ENCODE results near the gene STRN.
"Not testable (repeated sequence)": the region's sequence is repeated elsewhere in the genome, so short reads cannot be mapped to it uniquely, and the experiment has no call there.

STRN gene, protein sequence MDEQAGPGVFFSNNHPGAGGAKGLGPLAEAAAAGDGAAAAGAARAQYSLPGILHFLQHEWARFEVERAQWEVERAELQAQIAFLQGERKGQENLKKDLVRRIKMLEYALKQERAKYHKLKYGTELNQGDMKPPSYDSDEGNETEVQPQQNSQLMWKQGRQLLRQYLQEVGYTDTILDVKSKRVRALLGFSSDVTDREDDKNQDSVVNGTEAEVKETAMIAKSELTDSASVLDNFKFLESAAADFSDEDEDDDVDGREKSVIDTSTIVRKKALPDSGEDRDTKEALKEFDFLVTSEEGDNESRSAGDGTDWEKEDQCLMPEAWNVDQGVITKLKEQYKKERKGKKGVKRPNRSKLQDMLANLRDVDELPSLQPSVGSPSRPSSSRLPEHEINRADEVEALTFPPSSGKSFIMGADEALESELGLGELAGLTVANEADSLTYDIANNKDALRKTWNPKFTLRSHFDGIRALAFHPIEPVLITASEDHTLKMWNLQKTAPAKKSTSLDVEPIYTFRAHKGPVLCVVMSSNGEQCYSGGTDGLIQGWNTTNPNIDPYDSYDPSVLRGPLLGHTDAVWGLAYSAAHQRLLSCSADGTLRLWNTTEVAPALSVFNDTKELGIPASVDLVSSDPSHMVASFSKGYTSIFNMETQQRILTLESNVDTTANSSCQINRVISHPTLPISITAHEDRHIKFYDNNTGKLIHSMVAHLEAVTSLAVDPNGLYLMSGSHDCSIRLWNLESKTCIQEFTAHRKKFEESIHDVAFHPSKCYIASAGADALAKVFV

DNA sequence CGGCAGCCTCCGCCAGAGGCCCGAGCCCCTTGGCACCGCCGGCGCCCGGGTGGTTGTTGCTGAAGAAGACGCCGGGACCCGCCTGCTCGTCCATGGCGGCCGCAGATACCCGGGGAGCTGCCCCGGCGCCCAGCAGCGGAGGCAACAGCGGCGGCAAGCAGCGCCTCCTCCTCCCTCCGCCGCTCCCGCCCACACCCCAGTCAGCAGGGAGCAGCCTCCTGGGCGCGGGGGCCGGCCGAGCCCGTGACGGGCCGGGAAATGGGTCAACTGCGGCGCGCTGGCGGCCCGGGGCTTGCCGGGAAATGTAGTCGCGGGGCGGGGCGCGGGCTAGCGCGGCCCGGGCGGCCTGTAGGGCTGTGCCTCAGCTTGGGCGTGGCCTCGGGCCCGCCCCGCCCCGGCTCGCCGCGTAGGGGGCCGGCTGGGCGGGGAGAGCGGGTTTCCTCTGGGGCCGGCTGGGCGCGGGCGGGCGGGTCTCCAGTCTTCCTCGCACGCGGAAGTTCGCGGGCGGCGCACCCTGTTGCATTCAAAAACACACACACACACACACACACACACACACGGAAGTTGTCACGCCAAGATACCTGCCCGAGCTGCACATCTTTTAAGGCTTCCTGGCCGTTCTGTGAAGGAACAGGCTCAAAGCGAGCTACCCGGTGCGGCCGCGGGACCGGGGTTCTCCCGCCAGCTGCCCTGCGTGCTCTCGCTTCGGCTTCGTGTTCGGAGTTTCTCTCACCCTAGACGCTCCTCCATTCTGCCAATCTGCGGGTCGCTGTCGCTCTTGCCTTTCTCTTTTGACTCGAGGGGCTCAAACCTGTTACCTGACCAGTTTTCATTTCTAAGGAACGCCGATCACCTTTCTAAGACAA is at the start of gene STRN:
Gene STRN (minus strand): TSS at position 167 of the 866 bp plus-strand sequence. CDS start 73 bp downstream, at position 94.
- peak; percentile 98 for DNase-seq

DNA sequence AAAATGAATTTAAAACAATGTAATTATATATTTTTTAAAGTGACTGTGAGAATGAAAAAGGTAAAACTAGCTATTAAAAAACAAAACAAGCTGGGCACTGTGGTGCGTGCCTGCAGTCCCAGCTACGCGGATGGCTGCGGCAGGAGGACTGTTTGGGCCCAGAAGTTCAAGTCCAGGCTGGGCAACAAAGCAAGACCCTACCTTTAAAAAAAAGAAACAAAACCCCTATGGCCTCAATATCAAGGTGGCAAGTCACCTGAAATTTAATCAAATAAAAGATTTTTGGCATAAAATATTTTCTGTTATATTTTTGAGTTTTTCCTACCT is 46.9 kb upstream of the STRN start:
- no peak for DNase-seq

DNA sequence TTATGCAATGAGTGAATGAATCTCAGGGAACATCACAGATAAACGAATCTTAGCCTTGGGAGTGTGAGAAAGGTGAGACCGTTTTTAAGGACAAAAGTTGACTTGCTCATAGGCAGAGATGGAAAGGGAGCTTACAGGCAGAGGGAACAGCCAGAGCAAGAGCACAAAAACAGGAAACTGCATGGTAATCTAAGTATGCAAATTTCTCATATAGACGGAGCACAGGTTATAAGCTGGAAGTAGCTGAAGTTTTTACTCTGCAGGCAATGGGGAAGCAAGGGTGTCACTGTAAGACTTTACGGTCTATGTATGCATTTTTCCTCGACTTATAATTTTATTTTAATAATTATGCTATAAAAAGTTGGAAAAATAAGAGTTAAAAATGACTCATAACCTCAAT is 44.8 kb upstream of the STRN start:
- no peak for DNase-seq

DNA sequence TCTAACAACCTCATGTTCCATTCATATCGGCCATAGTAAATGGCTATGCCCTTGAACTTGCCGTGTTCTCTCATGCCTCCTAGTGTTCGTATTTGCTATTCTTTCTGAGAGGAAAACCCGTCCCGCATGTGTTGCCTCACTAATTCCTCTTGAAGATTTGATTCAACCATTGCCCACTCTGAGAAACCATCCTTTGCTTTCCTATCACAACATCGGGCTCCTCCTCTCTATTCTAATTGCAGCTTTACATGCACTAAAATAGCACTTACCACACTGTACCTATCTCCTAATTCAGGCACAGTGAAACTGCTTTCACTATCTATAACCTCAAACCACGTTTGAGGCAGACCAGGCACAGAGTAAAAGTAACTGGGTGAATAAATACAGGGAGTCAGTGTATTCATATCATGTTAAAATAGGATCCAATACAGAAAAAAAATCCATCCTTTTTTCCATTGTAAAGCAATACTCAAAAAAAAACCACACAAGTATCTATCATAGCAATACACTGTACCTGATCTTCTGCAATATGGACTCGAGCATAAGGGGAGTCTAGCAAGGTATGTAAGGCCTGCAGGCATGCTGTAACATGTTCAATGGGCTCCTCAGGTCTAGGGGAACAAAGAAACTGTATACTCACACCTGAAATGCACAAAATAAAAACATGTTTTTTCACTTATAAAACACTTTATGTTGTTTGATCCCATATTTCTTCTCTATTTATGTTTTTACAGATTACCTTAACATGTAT is 39.0 kb upstream of the STRN start:
- DNase-seq, result no peak

DNA sequence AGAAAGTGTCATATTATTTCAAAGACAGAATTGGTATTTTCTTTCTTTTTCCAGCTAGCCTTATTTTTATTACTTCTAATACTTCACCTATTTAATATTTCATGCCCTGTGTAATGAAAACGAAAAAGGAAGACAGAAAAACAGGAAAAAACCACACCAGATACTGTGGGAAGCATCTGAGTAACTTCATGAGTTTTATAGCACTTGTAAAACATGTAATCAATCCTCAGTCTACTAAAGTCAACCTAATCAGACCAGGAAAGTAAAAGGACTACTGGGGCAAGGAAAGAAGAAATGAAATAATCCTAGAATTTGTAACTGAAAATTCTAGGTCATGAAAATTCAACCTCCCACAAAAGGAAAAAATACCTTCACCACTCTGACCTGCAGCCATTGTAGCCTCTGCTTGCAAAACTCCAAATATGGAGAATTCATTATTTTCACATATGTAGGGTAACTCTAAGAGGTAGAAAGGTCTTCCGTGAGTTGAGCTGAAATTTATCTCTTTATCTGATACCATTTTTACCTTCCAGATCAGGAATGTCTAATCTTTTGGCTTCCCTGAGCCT is 34.7 kb upstream of the STRN start:
- no peak for DNase-seq

DNA sequence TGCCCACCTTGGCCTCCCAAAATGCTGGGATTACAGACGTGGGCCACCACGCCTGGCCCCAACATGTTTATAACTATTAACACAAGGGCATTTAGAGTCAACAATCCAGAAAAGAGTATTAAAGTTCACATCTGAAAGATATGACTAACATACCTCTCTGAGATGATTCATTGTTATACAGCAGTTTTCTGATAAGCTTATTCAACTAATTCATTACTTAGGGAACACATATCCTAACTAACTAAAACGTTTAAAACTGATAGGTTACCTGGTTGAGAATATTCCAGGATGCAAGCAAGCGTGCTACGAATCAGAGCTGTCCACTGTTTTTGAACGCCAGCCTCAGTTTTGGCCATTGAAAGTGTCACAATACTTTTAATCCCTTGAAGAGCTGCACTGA is 34.0 kb upstream of the STRN start:
- DNase-seq, result no peak

DNA sequence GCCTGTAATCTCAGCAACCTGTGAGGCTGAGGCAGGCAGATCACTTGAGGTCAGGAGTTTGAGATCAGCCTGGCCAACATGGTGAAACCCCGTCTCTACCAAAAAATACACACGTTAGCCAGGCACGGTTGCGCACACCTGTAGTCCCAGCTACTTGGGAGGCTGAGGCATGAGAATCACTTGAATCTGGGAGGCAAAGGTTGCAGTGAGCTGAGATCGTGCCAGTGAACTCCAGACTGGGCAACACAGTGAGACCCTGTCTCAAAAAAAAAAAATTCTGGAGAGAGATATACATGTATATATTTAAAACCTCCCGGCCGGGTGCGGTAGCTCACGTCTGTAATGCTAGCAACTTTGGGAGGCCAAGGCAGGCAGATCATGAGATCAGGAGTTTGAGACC is 33.1 kb upstream of the STRN start:
- not testable (repeated sequence) for DNase-seq

DNA sequence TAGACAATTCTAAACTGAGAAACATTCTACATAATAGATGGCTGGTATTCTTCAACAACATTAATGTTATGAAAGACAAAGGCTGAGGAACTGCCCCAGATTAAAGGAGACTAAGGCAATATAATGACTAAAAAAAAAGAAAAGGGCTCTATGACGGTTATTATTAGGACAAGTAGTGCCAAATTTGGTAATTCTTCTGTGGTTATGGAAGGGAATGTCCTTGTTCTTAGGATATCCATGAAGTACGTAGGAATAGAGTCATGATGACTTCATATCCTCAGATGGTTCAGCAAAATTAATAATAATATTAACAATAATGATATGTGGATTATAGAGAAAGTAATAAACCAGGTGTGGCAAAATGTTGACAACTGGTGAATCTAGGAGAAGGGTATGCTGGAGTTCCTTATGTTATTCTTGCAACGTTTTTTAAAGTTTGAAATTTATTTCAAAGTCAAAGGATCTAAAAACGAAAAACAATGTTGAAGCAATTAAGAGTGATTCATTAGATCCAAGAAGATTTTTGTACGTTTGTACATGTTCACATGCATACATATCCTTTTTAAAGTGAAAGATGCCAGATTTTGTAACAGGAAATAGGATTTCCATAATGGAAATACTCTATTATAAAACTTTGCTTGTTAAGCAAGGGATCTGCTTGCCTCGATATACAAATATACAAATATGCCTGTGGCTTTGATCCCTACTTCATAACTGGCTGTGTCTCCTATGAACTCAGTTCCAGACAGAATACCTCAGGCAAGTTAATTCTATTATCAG is 27.7 kb upstream of the STRN start:
- DNase-seq, result no peak

DNA sequence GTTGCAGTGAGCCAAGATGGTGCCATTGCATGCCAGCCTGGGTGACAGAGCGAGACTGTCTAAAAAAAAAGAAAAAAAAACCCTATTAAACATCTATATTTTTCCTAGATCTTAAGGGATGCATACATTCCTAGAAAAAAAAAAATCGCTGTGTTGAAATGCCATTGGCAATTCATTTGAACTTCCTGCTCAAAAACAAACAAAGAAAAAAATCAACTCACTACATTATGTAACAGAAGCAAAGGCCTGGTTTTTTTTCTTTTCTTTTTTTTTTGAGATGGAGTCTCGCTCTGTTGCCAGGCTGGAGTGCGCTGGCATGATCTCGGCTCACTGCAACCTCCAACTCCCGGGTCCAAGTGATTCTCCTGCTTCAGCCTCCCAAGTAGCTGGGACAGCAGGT is 21.7 kb upstream of the STRN start:
- DNase-seq, result no peak

DNA sequence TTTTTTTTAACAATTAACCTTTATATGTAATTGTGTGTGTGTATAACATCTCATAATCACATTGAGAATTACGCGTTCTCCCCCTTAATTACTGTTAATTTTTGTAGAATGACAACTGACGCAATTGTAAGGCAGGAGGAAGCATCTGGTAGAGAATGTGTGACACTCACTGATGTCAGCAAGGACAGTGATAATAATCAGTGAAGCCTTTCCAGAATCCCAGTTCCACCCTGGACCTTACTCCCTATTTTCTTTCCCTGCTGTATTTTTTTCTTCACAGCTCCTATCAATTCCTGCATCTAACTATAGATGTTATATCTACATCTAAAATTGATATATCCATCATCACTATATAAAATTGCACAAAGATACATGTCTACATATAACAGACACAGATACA is 16.1 kb upstream of the STRN start:
- no peak for DNase-seq

DNA sequence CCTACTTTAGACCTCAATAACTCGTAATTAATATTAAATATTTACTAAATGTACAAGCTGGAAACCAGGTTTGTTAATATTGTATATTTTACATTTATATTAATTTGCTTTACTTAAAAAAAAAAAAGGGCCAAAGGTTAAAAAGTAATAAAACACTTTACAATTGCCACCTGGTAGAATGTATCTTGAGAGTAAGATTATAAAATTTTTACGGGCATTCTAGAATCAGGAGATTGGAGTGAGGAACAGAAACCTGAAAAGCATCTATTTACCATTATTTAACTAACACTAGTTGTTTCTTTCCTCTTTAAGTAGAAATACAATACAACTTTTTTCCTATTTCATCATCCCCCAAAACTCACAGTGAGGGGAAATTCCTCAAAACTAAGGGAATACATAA is 15.6 kb upstream of the STRN start:
- no peak for DNase-seq

DNA sequence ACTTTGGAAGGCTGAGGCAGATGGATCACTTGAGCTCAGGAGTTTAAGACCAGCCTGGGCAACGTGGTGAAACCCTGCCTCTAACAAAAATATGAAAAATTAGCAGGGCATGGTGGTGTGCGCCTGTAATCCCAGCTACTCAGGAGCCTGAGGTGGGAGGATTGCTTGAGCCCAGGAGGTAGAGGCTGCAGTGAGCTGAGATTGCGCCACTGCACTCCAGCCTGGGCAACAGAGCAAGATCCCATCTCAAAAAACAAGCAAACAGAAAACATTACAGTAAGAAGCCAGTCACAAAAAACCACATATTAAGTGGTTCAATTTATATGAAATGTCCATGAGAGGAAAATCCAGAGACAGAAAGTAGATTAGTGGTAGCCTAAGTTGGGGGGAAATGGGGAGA is 12.7 kb upstream of the STRN start:
- DNase-seq, result not testable (repeated sequence)

DNA sequence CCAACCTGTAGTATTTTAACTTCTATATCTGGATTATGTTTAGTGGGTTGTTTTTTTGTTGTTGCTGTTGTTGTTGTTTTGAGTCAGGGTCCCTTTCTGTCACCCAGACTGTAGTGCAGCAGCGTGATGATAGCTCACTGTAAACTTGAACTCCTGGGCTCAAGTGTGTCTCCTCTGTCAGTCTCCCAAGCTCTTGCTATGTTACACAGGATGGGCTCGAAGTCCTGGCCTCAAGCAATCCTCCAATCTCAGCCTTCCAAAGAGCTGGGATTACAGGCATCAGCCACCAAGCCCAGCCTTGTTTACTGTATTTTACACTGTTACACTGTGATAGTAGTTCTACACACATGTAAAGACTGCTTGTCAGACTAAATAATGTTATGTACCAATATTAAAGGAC is 9.7 kb upstream of the STRN start:
- DNase-seq, result no peak

DNA sequence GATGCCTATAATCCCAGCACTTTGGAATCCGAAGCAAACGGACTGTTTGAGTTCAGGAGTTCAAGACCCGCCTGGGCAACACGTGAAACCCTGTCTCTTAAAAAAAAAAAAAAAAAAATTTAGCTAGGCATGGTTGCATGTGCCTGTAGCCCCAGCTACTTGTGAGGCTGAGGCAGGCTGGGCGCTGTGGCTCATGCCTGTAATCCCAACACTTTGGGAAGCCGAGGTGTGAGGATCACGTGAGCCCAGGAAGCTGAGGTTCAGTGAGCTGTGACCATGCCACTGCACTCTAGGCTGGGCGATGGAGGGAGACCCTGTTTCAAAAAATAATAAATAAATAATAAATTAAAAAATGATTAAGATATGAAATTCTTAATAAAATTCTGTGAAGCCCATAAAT is 9.0 kb upstream of the STRN start:
- no peak for DNase-seq

DNA sequence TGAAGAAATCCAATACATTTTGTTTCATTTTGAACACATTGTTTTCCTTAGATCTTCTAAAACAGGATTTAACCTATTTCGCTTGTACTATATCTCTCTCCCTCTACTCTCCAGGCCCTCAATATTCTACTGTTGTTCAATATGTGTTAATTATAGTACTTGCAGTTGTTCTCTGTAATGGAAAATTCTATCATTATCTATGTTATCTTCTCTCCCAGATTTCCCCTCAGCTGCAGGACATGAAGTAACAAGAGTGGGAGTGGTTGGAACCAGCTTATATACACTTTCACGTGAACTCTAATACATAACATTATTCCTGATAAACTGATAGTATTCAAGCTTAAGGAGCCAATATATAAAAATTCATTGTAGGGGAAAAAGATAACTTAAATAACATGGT is 7.0 kb upstream of the STRN start:
- no peak for DNase-seq

DNA sequence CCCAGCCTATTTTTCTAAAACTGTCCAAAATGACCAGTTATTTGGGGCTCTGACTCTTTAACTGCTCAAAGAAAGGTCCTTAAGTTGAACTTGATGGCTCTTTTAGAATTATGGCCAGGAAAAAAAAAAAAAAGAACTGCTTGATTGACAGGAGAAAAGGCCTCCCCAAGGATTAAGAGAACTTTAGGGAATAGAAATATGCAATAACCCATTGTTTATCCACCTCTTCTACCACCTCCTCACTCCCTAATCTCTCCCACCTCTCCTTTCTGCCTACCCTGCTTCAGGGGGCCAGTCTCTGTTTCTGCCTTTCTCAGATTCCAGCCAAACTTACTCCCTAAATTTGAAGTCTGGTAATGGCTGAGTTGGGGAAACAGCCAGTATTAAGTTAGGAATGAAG is 5.7 kb upstream of the STRN start:
- no peak for DNase-seq

DNA sequence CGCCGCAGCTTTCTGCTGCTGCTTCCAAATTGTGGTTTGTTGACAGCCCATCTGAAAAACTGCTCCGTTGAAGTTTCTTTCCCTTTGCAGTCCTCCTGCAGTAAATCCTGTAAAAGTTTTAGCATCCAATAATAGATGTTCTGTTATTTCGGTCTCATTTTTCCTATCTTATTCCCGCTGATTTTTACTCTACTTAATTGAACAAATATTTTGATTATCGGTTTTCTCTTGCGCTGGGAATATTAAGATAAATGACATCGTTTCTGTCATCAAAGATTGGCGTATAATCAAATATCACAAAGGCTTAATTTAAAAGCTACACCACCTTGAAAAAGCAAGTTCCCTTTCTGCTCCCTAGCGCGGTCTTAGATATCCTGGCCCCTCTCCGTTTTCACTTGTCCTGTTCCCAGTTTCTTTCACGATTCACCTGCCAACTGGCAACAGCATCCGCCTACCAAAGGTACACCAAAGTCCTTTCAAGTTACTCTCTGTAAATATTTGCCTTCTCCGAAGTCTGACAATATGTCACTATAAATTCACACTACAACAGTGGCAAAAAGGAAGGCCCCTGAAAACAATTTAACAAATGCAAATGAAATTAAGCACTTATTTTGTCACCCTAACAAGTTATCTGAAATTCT is 1.0 kb upstream of the STRN start:
- DNase-seq, result no peak

DNA sequence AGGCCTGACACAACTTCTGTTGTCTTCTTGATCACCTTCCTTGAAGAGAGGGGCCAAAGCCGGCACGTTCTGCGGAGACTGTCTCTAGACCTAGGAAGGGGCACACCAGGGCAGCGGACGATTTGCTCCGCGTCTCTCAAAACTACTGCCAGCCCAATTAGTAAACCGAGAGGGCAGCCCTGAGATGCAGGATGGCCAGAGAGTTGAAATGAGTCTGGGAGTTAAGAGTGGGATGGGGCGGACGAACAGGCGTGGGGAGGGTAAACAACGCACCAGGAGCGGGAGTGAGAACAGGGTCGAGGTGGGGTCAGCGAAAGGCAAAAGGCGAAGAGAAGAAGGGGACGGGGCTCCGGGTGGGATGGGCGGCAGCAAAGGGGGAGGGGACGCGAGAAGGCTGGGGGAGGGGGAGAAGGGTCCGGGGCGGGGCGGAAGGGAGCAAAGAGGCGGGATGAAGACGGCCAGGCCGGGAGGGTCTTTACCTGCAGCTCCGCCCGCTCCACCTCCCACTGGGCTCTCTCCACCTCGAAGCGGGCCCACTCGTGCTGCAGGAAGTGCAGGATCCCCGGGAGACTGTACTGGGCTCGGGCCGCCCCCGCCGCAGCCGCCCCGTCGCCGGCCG is 476 bp downstream of the STRN start:
- peak; percentile 6 for DNase-seq

DNA sequence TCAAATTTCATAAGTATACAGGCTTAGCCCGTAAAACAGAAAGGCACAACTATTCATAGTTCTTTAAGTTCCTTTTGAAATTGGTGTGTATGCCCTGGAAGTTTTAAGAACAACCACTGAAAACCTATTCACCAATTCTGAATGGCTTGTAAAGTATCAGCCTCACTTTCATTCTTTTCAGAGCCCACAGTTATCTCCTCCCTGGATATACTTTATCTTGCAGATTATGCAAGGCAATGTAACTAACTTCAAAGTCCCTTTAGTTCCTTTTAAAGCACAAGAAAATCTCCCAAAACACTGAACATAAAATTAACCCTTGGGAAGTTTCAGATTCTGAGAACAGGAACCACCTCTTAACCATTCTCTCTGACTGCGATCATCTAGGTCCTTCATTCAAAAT is 1.1 kb downstream of the STRN start:
- DNase-seq, result no peak

DNA sequence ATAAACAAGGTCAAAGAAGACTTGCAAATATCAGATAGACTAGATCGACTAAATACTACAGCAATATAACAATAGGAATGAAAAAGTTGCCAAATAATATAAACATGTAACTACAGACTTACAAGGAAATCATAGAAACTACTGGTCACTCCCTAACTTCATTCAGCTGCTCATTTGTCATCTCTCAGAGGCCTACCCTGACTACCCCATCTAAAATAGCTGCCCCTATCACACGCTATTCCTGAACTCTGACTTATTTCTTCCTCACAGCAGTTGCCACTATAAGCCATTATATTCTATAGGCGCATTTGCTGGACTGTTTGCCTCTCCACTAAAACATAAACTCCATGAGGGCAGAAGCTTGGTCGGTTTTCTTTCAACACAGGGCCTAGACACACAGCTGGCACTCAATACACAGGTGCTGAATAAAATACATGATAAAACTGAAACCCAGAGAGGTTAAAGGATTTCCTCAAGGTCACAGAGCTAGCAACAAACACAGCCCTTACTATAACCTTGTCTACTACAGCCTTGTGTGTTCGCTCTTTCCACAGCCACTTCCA is 1.8 kb downstream of the STRN start:
- no peak for DNase-seq

All from activated effector memory CD4-positive, alpha-beta T cell treated with Interleukin-2 at 50 U/mL for 16 hours (primary cell).